IMR-90 (cell line): ENCODE measurements around the gene STAG1. TPM values are rescaled to one million over a fixed set of nuclear protein-coding genes. Genes with fewer than 3 reads are reported as not detected.

Experiments used
- ATAC-seq: fragments of 200-7000 bp; cut with Tn5 transposase; 2 replicates; pipeline ENCODE4 v1.9.1; 2020; ENCODE audit warnings: low read depth, mild to moderate bottlenecking, moderate library complexity
- BruUV-seq: library from RNA; stranded (reverse); fragments of 400-500 nt; replicated peaks from 2 replicates; lab custom pipeline; 2021; lab: Mats Ljungman, UMichigan
- CTCF ChIA-PET: fragments of 300-600 bp; formaldehyde crosslinking; extraction: SDS; loops from one replicate; lab custom pipeline; 2021; ENCODE audit warnings: antibody characterized with exemption; lab: Yijun Ruan, JAX
- POLR2A ChIA-PET: fragments of 300-600 bp; sonication (Branson Sonifier 250); formaldehyde crosslinking; loops from one replicate; lab custom pipeline; 2022; ENCODE audit warnings: antibody characterized with exemption; ENCODE audit not compliant: unreplicated experiment; lab: Charles Lee
- DNase-seq: peaks from one replicate; pipeline ENCODE4 v3.0.0; 2013
- H2AFZ ChIP-seq: replicated peaks from 2 replicates; pipeline ENCODE3; 2013; ENCODE audit warnings: low read length, mild to moderate bottlenecking; ENCODE audit not compliant: poor library complexity
- H2AK5ac ChIP-seq: 2 replicates; pipeline ENCODE4 v1.6.1; 2013; ENCODE audit warnings: low read depth, low read length, inconsistent platforms
- H2AK9ac ChIP-seq: replicated peaks from 2 replicates; pipeline ENCODE3; 2013; ENCODE audit warnings: mild to moderate bottlenecking, low read depth, low read length, moderate library complexity; ENCODE audit not compliant: poor library complexity
- H2BK120ac ChIP-seq: 2 replicates; pipeline ENCODE4 v1.6.1; 2013; ENCODE audit warnings: low read depth, low read length, inconsistent platforms
- H2BK15ac ChIP-seq: 3 replicates; pipeline ENCODE4 v1.6.1; 2013; ENCODE audit warnings: low read depth, low read length, inconsistent platforms
- H2BK20ac ChIP-seq: 2 replicates; pipeline ENCODE4 v1.6.1; 2013; ENCODE audit warnings: low read depth, mild to moderate bottlenecking, inconsistent platforms, low read length, moderate library complexity
- H2BK5ac ChIP-seq: 2 replicates; pipeline ENCODE4 v1.6.1; 2013; ENCODE audit warnings: mild to moderate bottlenecking, low read depth, low read length, inconsistent platforms; ENCODE audit not compliant: poor library complexity, severe bottlenecking
- H3K14ac ChIP-seq: replicated peaks from 2 replicates; pipeline ENCODE4 v1.6.1; 2013; ENCODE audit warnings: low read depth, low read length, inconsistent platforms
- H3K18ac ChIP-seq: 2 replicates; pipeline ENCODE4 v1.6.1; 2013; ENCODE audit warnings: low read depth, low read length, control low read depth
- H3K23ac ChIP-seq: 2 replicates; pipeline ENCODE4 v1.6.1; 2013; ENCODE audit warnings: low read depth, low read length, inconsistent platforms
- H3K27ac ChIP-seq: 2 replicates; pipeline ENCODE4 v1.5.1; 2013; ENCODE audit warnings: mild to moderate bottlenecking, control low read depth, low read length; ENCODE audit not compliant: insufficient read depth
- H3K27me3 ChIP-seq: 2 replicates; pipeline ENCODE4 v1.6.1; 2013; ENCODE audit warnings: low read length; ENCODE audit not compliant: control insufficient read depth, insufficient read depth
- H3K36me3 ChIP-seq: 2 replicates; pipeline ENCODE4 v1.6.1; 2013; ENCODE audit warnings: low read length, mixed read lengths; ENCODE audit not compliant: control insufficient read depth, insufficient read depth
- H3K4ac ChIP-seq: 2 replicates; pipeline ENCODE4 v1.6.1; 2013; ENCODE audit warnings: low read depth, low read length, inconsistent platforms
- H3K4me1 ChIP-seq: 2 replicates; pipeline ENCODE4 v1.6.1; 2013; ENCODE audit warnings: low read length, mixed read lengths; ENCODE audit not compliant: control insufficient read depth, insufficient read depth
- H3K4me2 ChIP-seq: 2 replicates; pipeline ENCODE4 v1.6.1; 2013; ENCODE audit warnings: low read depth, mild to moderate bottlenecking, control low read depth, low read length, moderate library complexity
- H3K4me3 ChIP-seq: 2 replicates; pipeline ENCODE4 v1.5.1; 2013; ENCODE audit warnings: low read depth, mild to moderate bottlenecking, control low read depth, low read length, moderate library complexity; ENCODE audit not compliant: insufficient read depth
- H3K56ac ChIP-seq: 2 replicates; pipeline ENCODE4 v1.6.1; 2013; ENCODE audit warnings: low read length, inconsistent platforms; ENCODE audit not compliant: insufficient read depth; ENCODE audit errors: extremely low read depth
- H3K79me1 ChIP-seq, 2 experiments: 2 replicates each; pipeline ENCODE4 v1.6.1; 2013; ENCODE audit warnings: low read length in 2 of 2, inconsistent platforms in 1 of 2, low read depth in 1 of 2
- H3K9ac ChIP-seq: 2 replicates; pipeline ENCODE4 v1.6.1; 2013; ENCODE audit warnings: low read depth, low read length, control low read depth
- H3K9me1 ChIP-seq: 2 replicates; pipeline ENCODE4 v1.6.1; 2013; ENCODE audit warnings: low read length, inconsistent platforms; ENCODE audit not compliant: insufficient read depth
- H3K9me3 ChIP-seq: 2 replicates; pipeline ENCODE4 v1.6.1; 2013; ENCODE audit warnings: low read length; ENCODE audit not compliant: control insufficient read depth, insufficient read depth
- H4K20me1 ChIP-seq: 2 replicates; pipeline ENCODE4 v1.6.1; 2013; ENCODE audit warnings: low read length, inconsistent platforms; ENCODE audit not compliant: insufficient read depth
- H4K5ac ChIP-seq: 2 replicates; pipeline ENCODE4 v1.6.1; 2013; ENCODE audit warnings: mild to moderate bottlenecking, low read depth, low read length, control low read depth
- H4K8ac ChIP-seq, 2 experiments: 2 replicates each; pipeline ENCODE4 v1.6.1; 2013; ENCODE audit warnings: low read depth in 2 of 2, low read length in 2 of 2, control low read depth in 1 of 2, inconsistent platforms in 1 of 2
- H4K91ac ChIP-seq: 2 replicates; pipeline ENCODE4 v1.6.1; 2013; ENCODE audit warnings: low read depth, low read length, inconsistent platforms; ENCODE audit not compliant: insufficient read depth
- FOS ChIP-seq: fragments of 150-350 bp; IDR thresholded peaks from 2 replicates; pipeline ENCODE4 v1.6.1; 2016; ENCODE audit warnings: low read depth, low read length
- RFX5 ChIP-seq: IDR thresholded peaks from 2 replicates; pipeline ENCODE4 v1.8.0; 2012; ENCODE audit warnings: low read depth, mild to moderate bottlenecking, low read length, moderate library complexity
- WGBS, 2 experiments: methylation state at CpG; one replicate each; pipeline versions ENCODE4 v1.1.5 to v1.1.7; 2013; ENCODE audit warnings: missing lambda C conversion rate in 2 of 2; ENCODE audit not compliant: insufficient read length in 1 of 2; ENCODE audit errors: extremely low coverage in 2 of 2; 5-methylcytosine and 5-hydroxymethylcytosine counted together
- dilution Hi-C: fragments of 300-500 bp; cut with HindIII; formaldehyde crosslinking; loops from one replicate; pipeline ENCODE4 v1.14.3; 2018; ENCODE audit warnings: low sequenced_read_pairs; ENCODE audit not compliant: unreplicated experiment
- in situ Hi-C: fragments of 300-500 bp; cut with MboI; formaldehyde crosslinking; loops from 3 replicates; pipeline ENCODE4 v1.14.3; 2019; ENCODE audit warnings: low sequenced_read_pairs, inconsistent platforms, mixed read lengths
- intact Hi-C: fragments of 100-400 bp; cut with micrococcal nuclease; formaldehyde crosslinking; loops from 2 replicates; pipeline ENCODE4 v1.10.0; 2022
- polyA plus RNA-seq, 3 experiments: library from polyadenylated mRNA; depleted of rRNA; stranded (reverse); fragments of >200 nt; gene quantifications; 2 replicates each; pipeline ENCODE4 v1.2.3, GENCODE V29; 2012; ENCODE audit warnings: low replicate concordance in 1 of 3
- total RNA-seq: library from RNA; depleted of rRNA; stranded (reverse); fragments of >200 nt; gene quantifications from 2 replicates; pipeline ENCODE4 v1.2.3, GENCODE V29; 2012

The STAG1 gene
- total and polyA plus RNA-seq, 2 of the 4 experiments (the other 2 are of a cell fraction) = 9.6 to 32.3 TPM

GRCh38 chr3:136658946-136659682 lies 93.1 kb downstream of the STAG1 start:
- H2AFZ ChIP-seq = no peak overlapping the region
- in situ Hi-C loops = no loop called here
- CTCF ChIA-PET = no interaction called here

More at GRCh38 chr3:136658946-136659682, 93.1 kb downstream of the STAG1 start:
- Histone ChIP-seq H3K56ac (no peak overlapping the region), H3K9me1 (0 out of 2 replicates have a peak, but pooled peaks cover 4% of the 10 kb centered on the region), H3K27ac (no peak overlapping the region), H3K14ac (no peak overlapping the region; the same call in 1 of the 2 replicates), H2AK5ac (no peak overlapping the region), H3K4ac (no peak overlapping the region), H4K91ac (no peak overlapping the region), H4K5ac (no peak overlapping the region), H3K4me1 (peaks cover 3% of the 10 kb centered on the region; the same call in 1 of the 2 replicates), H3K27me3 (no peaks in the 10 kb centered on the region), H2BK120ac (no peak overlapping the region), H3K9ac (peak overlapping the region; percentile 26; the same call in 1 of the 2 replicates), H2BK5ac (peak overlapping the region; percentile 2), H3K79me1 (peaks cover 6 to 60% of the 10 kb centered on the region in 2 experiments; a peak in 3 of 4 replicates), H2BK15ac (no peak overlapping the region), H3K23ac (no peak overlapping the region), H3K18ac (no peak overlapping the region), H2BK20ac (no peak overlapping the region), H4K20me1 (no peaks in the 10 kb centered on the region; the same call in none of the 2 replicates), H4K8ac (no peak overlapping the region), H3K4me2 (peak overlapping the region; percentile 78), H2AK9ac (no peak overlapping the region), H3K36me3 (no peaks in the 10 kb centered on the region), H3K4me3 (peak overlapping the region; percentile 16; the same call in 1 of the 2 replicates), H3K9me3 (peaks cover 2% of the 10 kb centered on the region; the same call in 1 of the 2 replicates)
- ATAC-seq = peak; percentile 87
- WGBS, 2 experiments = no CpG with 5 or more reads among the region's 8 CpGs
- no TSS peak for BruUV-seq
- peak; percentile 97 for TF ChIP-seq RFX5
- TF ChIP-seq FOS = no peak
- dilution Hi-C loops (no loop called here), intact Hi-C loops (no loop called here)
- DNase-seq = peak; percentile 87
- POLR2A ChIA-PET = interaction anchor here (0.5 kb wide), 1 partner anchor 44 kb away, joined by 4 read pairs; no protein-coding TSS in a partner anchor
